Activated CD4-positive, alpha-beta T cell treated with anti-CD3 and anti-CD28 coated beads, Interleukin-2, amount 50 U/mL, for 48 hours (primary cell): ENCODE results near the gene NACC2.

Experiments
- DNase-seq, 2 experiments: peaks; one replicate each; pipeline ENCODE4 v3.0.0-alpha.2; 2020

Gene NACC2

GRCh38 chr9:136007934-136008692 is 87.0 kb downstream of the NACC2 start:
- no peak for DNase-seq

GRCh38 chr9:136007276-136007933 is 87.7 kb downstream of the NACC2 start:
- no peak for DNase-seq

GRCh38 chr9:136006169-136006568 is 88.9 kb downstream of the NACC2 start:
- DNase-seq = no peak

GRCh38 chr9:136004712-136005111 is 90.4 kb downstream of the NACC2 start:
- DNase-seq = no peak

- DNase-seq = no peak
Measured at GRCh38 chr9:136004219-136004618, 90.9 kb downstream of the NACC2 start.

- no peak for DNase-seq
Measured at GRCh38 chr9:136003411-136004218, 91.5 kb downstream of the NACC2 start.

- DNase-seq = no peak
Measured at GRCh38 chr9:136002881-136003280, 92.2 kb downstream of the NACC2 start.

GRCh38 chr9:136002215-136002614 is 92.9 kb downstream of the NACC2 start:
- no peak for DNase-seq

GRCh38 chr9:136001231-136001630 is 93.9 kb downstream of the NACC2 start:
- no peak for DNase-seq

- no peak for DNase-seq
Measured at GRCh38 chr9:135998410-135999071, 96.5 kb downstream of the NACC2 start.

- DNase-seq = no peak
Measured at GRCh38 chr9:135998016-135998380, 97.1 kb downstream of the NACC2 start.

GRCh38 chr9:135997090-135998015 is 97.7 kb downstream of the NACC2 start:
- DNase-seq = no peak

GRCh38 chr9:135995816-135996215 is 99.3 kb downstream of the NACC2 start:
- DNase-seq = no peak

GRCh38 chr9:135994501-135995192 is 100.4 kb downstream of the NACC2 start:
- no peak for DNase-seq

GRCh38 chr9:135993765-135994500 is 101.2 kb downstream of the NACC2 start:
- DNase-seq = no peak

- DNase-seq = no peak
Measured at GRCh38 chr9:135993409-135993742, 101.7 kb downstream of the NACC2 start.

- peak; percentile 39 to 47 for DNase-seq
Measured at GRCh38 chr9:135992486-135993408, 102.3 kb downstream of the NACC2 start.

- no peak for DNase-seq
Measured at GRCh38 chr9:135991771-135992170, 103.3 kb downstream of the NACC2 start.
